CD4-positive, alpha-beta T cell treated with Interleukin-15 for 1 hour (primary cell): ENCODE measurements around the gene LILRA1.
A peak's percentile ranks its signal among the peaks of the same experiment; 100 is the strongest.
"Not testable (repeated sequence)": the region's sequence is repeated elsewhere in the genome, so short reads cannot be mapped to it uniquely, and the experiment has no call there.

Experiments
- DNase-seq: peaks from one replicate; pipeline ENCODE4 v3.0.0-alpha.2; 2020

LILRA1 gene

DNA sequence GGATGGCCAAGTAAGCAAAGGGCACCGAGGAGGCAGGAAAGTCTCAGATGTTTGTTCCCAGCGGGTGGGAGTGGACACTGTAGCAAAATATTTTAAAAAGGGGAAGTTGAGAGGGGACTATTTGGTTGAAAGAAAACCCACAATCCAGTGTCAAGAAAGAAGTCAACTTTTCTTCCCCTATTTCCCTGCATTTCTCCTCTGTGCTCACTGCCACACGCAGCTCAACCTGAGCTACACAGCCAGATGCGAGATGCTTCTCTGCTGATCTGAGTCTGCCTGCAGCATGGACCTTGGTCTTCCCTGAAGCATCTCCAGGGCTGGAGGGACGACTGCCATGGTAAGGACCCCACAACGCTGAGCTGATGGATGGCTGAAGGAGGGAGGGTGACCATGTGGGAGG is at the start of gene LILRA1:
Gene LILRA1, plus strand, starts transcription at position 188 of the 400 bp plus-strand sequence. CDS start 613 bp downstream, outside the sequence.
- DNase-seq: not testable (repeated sequence)

DNA sequence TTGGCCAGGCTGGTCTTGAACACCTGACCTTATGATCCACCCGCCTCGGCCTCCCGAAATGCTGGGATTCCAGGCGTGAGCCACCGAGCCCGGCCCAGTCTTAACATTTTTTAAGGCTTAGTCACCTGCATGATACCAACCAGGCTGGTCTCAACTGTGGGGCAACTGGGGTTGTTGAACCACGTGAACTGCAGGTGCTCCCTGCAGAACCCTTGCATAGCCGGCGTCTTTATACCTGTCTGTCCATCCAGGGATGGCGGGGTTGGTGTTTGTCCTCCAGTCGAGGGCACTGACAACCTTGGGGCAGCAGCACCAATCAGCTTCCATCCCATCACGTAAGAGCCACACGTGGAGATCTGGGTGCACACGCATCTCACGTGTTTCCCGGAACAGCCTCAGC is 44.6 kb upstream of the LILRA1 start:
- no peak for DNase-seq

- no peak for DNase-seq
Measured at GRCh38 chr19:54549224-54549623, 44.2 kb upstream of the LILRA1 start.

DNA sequence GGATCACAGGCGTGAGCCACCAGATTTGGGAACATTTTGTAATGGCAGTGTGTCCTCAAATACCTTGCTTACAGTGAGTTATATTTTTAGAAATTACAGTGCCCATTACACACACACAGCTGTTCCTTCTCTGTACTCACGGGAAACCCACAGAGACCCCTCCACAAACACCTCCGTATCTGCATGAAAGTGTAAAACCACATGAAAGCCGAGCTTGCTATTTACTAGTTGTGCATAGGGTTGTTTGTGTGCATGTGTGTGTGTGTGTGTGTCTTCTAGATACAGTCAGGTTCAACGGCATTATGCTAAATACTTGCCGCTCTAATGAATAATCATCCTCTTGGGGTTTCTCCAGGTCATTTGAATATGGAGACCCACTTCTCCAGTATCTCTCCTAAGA is 42.1 kb upstream of the LILRA1 start:
- peak; percentile 41 for DNase-seq

- DNase-seq: no peak
Measured at GRCh38 chr19:54551950-54552912, 41.2 kb upstream of the LILRA1 start.

DNA sequence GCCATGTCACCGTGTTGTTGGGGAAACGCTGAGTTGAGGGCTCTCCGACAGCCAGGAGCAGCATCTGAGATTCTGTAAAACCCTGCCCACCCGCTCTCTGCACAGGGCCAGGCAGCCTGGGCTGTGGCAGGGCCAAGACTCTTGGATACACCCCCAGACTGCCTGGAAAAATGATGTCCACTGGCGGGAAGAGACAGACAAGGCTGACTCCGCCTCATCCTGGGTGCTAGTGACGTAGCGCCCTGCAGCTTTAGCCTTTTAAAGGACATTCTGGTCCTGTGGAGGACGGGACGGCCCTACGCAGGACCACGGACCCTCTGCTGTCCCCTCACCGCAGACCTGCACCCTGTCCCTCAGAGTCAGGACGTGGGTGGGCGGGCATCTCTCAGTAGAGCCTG is 40.5 kb upstream of the LILRA1 start:
- no peak for DNase-seq

DNA sequence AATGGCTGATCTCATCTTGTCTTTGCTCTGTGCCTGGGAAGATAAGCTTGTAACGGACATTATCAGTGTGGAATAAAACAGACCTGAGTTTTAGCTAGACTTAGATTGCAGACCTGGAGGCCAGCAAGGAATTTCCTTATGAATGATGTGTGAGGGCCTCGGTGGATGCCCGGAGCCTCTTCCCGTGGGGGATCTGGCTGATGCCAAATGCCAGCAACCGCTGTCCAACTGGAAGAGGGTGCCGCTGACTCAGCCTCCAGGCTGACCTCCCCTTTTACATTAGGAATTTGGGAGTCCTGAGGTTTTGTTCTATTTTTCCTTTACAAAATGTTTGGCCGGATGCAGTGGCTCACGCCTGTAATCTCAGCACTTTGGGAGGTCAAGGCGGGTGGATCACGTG is 39.4 kb upstream of the LILRA1 start:
- no peak for DNase-seq

DNA sequence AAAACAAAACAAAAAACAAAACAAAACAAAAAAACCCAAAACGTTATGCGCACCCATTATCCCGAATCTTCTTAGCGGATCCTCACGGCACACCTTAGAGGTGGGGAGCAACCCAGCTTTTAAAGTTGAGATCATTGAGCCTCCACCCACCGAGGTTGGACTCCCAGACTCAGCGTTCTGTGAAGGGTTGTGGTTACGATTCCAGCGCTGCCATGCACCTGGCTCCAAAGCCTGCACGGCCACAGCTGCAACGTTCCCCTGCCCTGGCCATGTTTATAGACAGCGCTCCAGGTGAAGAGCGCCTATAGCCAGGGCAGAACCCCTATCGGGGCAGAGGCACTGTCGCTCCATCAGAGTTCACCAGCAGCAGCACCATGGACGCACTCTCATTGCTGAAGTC is 38.5 kb upstream of the LILRA1 start:
- no peak for DNase-seq

DNA sequence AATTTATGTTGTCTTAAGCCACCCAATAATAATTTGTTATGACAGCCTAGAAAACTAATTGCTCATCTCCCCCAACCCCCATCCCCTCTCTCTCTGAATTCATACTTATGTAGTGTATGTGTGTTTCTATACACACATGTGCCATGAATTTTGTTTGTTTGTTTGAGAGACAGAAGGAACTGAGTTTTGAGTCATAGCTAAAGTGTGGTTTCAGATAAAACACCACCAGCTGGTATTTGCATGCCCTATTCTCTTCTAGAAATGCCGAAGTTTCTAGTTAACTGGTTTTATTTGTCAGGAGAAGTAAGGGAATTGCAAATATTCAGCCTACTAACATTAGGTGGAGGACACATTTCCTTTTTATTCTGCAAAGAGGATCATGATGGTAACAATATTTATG is 37.2 kb upstream of the LILRA1 start:
- no peak for DNase-seq

DNA sequence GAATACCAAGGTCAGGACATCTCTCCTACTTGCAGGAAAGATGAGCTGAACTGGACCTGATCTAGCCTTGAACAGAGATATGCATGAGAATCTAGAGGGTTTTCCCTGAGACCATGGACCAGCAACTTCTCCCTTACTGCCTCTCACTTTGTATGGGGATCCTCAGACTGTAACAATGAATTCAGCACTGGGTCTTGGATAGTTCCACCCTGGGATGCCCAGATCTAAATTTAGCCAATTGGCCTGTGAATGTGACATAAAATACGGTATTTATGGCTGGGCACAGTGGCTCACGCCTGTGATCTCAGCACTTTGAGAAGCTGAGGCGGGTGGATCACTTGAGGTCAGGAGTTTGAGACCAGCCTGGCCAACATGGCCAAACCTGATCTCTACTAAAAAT is 35.1 kb upstream of the LILRA1 start:
- DNase-seq: no peak

DNA sequence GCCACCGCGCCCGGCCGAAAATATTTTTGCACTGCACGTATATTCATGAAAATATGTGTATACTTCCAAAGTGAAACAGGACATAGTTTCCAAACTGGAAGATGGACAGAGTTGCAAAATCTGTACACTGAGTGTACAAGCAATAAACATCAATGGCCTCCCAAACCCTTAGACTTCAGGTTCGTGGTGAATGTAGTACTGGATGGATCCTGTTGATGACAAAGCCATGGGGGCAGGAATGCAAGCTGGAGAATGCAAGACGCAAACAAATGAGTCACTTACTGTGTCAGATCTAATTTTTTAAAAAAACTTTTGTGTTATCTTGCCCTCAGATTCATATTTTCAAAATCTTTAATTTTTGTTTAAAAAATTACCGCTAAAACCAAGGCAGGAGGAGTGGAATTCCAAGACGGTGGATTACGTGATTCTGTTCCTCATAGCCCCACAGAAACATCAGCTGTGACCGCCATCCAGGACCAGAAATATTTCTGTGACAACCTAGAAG is 32.5 kb upstream of the LILRA1 start:
- DNase-seq: no peak

DNA sequence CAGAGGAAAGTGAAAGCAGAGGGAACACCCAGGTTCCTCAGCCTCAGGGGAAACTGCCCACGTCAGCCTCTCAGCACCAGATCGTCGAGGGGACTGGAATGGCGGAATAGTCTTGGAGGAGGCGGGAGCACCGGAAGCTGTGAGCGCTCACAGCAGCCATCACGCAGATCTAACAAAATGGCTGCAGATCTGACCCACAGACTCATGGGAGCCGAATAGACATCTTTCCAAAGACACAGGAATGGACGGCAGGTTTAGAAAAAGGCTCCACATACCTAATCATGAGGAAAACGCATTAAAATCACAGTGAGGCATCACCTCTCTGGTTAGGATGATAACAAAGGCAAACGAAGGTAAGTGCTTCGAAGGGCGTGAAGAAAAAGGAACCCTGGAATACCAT is 31.6 kb upstream of the LILRA1 start:
- DNase-seq: no peak

DNA sequence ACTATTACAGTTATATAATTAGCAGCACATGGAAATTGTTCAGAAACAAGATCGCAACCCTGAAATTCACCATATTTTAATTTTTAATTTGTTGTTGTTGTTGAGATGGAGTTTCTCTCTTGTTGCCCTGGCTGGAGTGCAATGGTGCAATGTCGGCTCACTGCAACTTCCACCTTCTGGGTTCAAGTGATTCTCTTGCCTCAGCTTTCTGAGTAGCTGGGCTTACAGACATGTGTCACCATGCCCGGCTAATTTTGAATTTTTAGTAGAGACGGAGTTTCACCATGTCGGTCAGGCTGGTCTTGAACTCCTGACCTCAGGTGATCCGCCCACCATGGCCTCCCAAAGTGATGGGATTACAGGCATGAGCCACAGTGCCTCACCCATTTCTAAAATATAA is 30.2 kb upstream of the LILRA1 start:
- DNase-seq: not testable (repeated sequence)

DNA sequence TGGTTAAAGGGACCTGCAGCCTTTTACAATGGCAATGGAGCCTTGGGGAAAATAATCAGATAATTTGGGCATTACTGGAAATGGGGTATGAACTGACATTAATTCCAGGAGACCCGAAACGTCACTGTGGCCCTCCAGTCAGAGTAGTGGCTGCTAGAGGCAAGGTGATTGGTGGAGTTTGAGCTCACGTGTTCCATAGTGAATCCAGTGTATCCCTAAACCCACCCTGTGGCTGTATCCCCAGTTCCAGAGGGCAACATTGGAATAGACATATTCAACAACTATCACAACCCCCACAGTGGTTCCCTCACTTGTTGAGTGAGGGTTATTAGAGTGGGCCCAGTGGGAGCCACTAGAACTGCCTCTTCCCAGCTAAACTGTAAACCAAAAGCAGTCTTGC is 23.1 kb upstream of the LILRA1 start:
- no peak for DNase-seq

GRCh38 chr19:54571715-54572615 is 21.5 kb upstream of the LILRA1 start:
- DNase-seq: not testable (repeated sequence)

GRCh38 chr19:54572696-54573311 is 20.6 kb upstream of the LILRA1 start:
- DNase-seq: peak; percentile 41

DNA sequence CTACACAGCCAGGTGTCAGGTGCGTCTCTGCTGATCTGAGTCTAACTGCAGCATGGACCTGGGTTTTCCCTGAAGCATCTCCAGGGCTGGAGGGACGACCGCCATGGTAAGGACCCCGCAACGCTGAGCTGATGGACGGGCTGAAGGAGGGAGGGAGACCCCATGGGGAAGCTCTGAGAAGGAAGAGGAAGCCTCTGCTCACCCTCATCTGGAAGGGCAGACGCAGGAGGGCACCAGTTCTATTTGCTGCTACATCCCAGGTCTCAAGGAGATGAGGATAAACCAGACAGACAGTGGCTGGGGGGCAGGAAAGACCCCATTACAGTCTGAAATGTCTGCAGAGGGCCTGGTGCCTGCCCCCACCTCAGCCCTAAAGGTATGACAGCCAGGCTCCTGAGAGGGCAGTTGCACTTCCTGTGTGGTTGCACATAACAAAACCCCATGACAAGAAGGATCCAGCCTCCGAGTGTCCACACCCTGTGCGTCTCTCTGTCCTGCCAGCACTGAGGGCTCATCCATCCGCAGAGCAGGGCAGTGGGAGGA is 20.0 kb upstream of the LILRA1 start, which contains the start of gene LILRA2:
Gene LILRA2, plus strand, starts transcription at position 461 of the 543 bp plus-strand sequence. CDS start 89 bp downstream, outside the sequence.
- DNase-seq: peak; percentile 35

GRCh38 chr19:54574051-54574450 is 19.4 kb upstream of the LILRA1 start:
- DNase-seq: no peak

DNA sequence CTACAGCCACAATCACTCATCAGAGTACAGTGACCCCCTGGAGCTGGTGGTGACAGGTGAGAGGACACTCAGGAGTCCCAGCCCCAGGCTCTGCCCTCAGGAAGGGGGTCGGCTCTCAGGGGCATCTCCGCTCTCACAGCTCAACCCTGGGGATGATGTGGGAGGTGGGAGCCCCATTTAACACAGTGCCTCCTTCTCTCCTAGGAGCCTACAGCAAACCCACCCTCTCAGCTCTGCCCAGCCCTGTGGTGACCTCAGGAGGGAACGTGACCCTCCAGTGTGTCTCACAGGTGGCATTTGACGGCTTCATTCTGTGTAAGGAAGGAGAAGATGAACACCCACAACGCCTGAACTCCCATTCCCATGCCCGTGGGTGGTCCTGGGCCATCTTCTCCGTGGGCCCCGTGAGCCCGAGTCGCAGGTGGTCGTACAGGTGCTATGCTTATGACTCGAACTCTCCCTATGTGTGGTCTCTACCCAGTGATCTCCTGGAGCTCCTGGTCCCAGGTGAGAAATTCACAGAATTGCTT is 18.8 kb upstream of the LILRA1 start:
- DNase-seq: no peak

GRCh38 chr19:54575205-54575604 is 18.2 kb upstream of the LILRA1 start:
- DNase-seq: not testable (repeated sequence)

DNA sequence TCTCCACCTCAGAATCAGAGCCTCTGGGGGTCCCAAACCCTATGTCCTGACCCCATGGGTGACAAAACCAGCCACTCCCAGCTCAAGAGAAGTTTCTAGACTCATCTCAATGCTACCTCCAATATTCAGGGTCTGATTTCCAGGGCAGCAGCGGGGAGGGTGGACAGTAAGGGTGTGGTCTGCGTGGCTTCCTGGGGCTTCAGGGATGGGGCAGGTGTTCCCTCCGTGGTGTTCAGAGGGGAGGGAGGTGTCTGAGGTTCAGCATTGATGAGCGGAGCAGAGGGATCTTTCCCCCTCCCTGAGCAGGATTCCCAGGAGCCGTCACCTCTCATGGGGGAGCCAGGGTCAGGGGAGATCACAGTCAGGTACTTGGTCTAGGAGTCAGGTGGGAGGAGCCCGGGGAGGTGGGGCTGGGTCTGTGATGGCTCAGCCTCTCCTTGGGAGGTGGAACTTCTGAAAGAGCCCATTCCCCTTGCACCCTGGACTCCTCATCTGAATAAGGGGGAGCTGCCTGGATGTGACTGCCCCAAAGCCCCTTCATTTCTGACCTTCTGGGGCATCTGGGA is 16.9 kb upstream of the LILRA1 start:
- DNase-seq: no peak

GRCh38 chr19:54577334-54577733 is 16.1 kb upstream of the LILRA1 start:
- no peak for DNase-seq
